HG03521 (cell line): Measurements from ENCODE around the gene STPG4.
"Not testable (repeated sequence)": the region's sequence is repeated elsewhere in the genome, so short reads cannot be mapped to it uniquely, and the experiment has no call there.

Source experiments
- ATAC-seq: cut with Tn5 transposase; IDR thresholded peaks from one replicate; pipeline ENCODE4 v1.9.1; 2021; ENCODE audit warnings: mild to moderate bottlenecking, moderate library complexity; ENCODE audit not compliant: unreplicated experiment

STPG4 gene

GRCh38 chr2:47129191-47129706 lies 25.9 kb downstream of the STPG4 start:
- no peak for ATAC-seq

GRCh38 chr2:47128705-47129104 lies 26.4 kb downstream of the STPG4 start:
- ATAC-seq: no peak

- no peak for ATAC-seq
Measured at GRCh38 chr2:47127862-47128543, 27.1 kb downstream of the STPG4 start.

- no peak for ATAC-seq
Measured at GRCh38 chr2:47126783-47127182, 28.3 kb downstream of the STPG4 start.

GRCh38 chr2:47124740-47125139 lies 30.4 kb downstream of the STPG4 start:
- ATAC-seq: not testable (repeated sequence)

- not testable (repeated sequence) for ATAC-seq
Measured at GRCh38 chr2:47120424-47120823, 34.7 kb downstream of the STPG4 start.

GRCh38 chr2:47119001-47119400 lies 36.1 kb downstream of the STPG4 start:
- no peak for ATAC-seq

- ATAC-seq: no peak
Measured at GRCh38 chr2:47118581-47118980, 36.5 kb downstream of the STPG4 start.

- no peak for ATAC-seq
Measured at GRCh38 chr2:47112665-47113435, 42.3 kb downstream of the STPG4 start.

- ATAC-seq: no peak
Measured at GRCh38 chr2:47109680-47110079, 45.4 kb downstream of the STPG4 start.

- ATAC-seq: no peak
Measured at GRCh38 chr2:47109007-47109375, 46.1 kb downstream of the STPG4 start.

GRCh38 chr2:47108267-47109006 lies 46.7 kb downstream of the STPG4 start:
- ATAC-seq: not testable (repeated sequence)

GRCh38 chr2:47107201-47107600 lies 47.9 kb downstream of the STPG4 start:
- ATAC-seq: not testable (repeated sequence)

GRCh38 chr2:47106231-47106630 lies 48.9 kb downstream of the STPG4 start:
- not testable (repeated sequence) for ATAC-seq

GRCh38 chr2:47099712-47100111 lies 55.4 kb downstream of the STPG4 start:
- not testable (repeated sequence) for ATAC-seq

GRCh38 chr2:47098953-47099352 lies 56.2 kb downstream of the STPG4 start:
- ATAC-seq: no peak

- no peak for ATAC-seq
Measured at GRCh38 chr2:47097563-47097962, 57.5 kb downstream of the STPG4 start.

- no peak for ATAC-seq
Measured at GRCh38 chr2:47096451-47096850, 58.7 kb downstream of the STPG4 start.

GRCh38 chr2:47095349-47096020 lies 59.6 kb downstream of the STPG4 start:
- ATAC-seq: no peak

- ATAC-seq: no peak
Measured at GRCh38 chr2:47094511-47095142, 60.5 kb downstream of the STPG4 start.
